ENCODE results near the gene GRIFIN.
"Not testable (repeated sequence)": the region's sequence is repeated elsewhere in the genome, so short reads cannot be mapped to it uniquely, and the experiment has no call there.

GRIFIN gene

DNA sequence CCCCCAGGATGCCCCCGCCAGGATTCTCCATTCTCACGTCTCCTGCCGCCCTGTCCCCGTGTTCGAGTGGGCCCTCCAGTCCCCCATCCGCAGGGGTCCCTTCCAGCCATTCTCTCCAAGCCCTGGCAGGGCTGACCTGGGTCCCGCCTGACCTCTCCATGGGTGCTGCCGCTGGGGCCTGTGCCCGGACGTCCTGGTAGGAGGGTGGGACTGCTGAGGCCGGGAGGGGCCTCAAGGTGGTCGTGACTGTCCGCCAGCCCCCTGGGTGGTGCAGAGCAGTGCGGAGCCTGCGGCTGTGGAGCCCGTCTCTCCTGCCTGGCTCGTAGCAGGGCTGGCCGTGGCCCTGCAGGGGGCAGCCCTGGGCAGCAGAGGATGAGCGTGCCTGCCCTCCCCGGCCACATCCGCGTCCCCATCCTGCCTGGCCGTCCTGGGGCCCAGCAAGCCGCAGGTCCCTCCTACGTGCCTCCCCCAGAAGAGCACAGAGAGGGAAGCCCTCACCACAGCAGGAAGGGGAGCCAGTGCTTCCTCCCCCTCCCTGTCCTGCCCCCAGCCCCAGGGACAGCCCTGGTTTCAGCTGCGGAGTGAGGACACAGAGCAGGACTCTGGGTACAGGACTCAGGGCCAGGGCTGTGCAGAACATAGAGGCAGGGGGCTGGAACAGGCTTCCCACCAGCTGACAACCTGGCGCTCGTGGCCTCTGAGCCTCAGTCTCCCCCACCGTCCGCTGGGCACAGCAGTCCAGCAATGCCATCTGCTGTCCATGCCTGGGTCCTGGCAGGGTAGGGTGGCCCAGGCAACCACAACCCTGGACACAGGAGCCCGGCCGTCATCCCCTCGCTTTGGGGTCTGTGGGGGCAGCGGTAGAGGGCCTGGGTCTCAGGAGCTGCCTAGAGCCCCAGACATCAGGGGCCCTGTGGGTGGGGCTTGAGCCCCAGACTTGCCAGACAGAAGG lies 1.5 kb upstream of the GRIFIN start:
- peak; percentile 55 for DNase-seq

- DNase-seq, result no peak
Observed at GRCh38 chr7:2476776-2477446, 713 bp upstream of the GRIFIN start.

DNA sequence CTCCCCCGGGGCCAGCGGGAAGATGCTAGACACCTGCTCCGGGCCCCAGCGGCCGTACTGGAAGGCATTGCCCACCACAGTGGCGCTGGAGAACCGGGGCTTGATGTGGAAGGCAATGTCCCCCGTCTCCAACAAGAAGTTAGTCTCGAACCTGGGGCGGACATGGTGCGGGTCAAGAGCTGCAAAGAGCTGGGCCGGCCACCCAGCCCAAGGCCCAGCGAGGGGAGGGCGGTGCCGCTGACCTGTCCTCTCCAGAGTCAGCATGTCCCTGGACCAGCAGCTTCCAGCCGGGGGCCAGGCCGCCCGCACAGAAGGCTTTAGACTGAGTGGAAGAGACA lies 551 bp downstream of the GRIFIN start:
- no peak for DNase-seq

DNA sequence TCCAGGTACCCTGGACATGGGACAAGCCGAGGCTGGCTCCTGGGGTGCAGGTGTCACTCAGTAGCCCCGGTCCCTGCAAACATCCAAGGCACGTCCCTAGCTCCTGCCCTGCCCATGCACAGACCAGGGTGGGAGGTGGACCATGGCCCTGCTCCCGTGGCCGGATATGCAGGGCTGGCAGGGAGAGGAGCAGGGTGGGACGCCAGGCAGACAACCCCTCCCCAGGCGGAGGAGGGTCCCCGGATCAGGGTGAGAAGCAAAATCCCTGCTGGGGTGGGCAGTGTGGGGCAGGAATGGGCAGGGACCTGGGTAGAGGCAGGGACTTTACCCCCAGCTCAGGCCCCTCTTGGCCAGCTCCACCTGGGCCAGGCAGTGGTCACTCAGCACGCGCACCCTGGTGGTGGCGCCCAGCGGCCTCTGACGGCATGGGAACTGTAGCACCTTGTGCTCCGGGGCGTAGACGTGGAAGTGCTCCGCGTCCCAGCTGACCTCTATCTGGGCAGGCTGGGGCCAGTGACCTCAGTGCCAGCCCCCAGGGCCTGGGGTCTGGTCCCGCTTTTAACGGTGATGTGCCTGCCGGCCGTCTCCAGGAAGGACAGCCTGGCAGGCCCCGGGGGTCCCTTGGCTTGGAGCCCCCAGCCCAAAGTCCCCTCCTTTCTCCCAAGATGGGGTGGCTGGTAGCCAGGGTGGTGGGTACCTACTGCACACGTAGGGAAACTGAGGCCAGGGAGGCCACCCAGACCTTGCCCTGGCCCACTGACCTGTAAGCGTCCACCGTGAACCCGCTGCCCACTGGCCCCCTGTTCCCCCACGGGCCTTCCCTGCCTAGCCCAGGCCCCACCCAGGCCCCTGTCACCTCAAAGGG lies 1.2 kb downstream of the GRIFIN start:
- DNase-seq, result no peak

DNA sequence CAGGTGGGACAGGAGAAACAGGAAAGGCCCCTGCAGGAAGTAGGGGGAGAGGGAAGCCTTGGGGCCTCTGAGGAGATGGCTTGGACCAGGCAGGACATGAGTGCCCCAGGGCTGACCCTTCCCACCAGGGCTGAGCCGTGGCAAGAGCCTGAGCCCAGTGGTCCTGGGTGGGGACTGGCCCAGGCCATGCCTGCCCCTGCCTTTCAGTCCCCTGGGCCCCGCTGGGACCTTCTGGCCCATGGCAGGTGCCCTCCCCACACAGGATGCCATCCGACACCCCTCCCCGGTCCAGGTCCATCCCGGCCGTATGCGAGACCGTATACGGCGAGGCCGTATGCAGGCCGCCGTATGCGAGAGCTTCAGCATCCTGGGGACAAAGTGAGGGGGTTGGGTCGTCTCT lies 2.0 kb downstream of the GRIFIN start:
- no peak for DNase-seq

DNA sequence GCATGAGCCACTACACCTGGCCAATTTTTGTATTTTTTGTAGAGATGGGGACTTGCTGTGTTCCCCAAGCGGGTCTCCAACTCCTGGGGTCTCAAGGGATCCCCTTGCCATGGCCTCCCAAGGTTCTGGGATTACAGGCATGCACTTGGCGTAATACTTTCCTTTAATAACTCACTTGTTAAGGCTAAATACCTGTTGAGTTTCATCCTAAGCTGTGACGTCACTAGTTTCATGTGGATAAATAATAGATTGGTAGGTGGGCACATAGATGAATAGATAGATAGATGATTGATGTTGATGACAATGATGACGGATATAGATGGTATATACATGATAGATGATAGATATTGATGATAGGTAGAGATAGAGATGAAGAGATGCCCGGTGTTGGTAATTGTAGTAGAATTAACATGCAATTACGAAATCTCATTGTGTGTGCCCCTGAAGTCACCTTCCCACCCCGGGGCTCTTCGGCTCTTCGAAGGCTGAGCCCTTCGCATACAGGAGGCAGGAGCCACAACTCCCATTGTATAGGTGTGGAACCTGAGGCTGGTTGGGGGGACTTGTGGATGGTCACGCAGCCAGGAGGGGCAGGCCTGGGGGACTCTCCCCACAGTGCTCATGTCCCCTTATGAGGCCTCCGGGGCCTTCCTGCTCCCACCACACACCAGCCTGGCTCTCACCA lies 2.6 kb downstream of the GRIFIN start:
- DNase-seq, result no peak

DNA sequence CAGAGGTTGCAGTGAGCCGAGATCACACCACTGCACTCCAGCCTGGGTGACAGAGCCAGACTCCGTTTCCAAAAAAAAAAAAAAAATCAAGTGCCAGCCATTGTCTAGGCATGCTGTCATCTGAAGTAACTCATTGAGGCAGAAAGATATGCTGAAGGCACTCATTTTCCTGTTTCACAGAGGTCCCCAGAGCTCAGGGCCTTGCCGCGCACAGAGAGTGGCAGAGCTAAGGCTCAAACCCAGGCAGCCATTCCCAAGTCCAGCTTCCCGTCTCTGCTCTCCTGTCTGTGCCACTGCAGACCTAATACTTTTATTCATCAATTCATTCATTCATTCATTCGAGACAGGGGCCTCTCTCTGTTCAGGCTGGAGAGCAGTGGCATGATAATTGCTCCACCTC lies 3.5 kb downstream of the GRIFIN start:
- DNase-seq, result no peak

DNA sequence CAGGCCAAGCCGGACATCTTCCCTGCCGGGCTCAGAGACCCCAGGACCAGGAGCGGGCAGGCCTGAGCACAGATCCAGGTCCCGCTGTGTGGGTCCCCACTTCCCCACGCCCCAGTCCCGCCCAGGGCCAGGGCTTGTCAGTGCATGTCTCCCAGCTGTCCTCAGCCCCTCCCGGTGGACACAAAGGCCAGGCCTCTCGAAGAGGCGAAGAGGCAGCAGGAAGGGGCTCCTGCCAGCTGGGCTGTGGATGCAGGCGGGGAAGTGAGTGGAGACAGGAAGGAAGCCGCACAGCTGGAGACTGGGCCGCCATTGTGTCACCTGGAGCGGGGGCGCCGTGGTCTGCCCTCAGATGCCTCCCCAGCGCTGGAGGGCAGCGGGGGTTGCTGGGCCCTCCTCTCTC lies 4.8 kb downstream of the GRIFIN start:
- peak; percentile 83 for DNase-seq

DNA sequence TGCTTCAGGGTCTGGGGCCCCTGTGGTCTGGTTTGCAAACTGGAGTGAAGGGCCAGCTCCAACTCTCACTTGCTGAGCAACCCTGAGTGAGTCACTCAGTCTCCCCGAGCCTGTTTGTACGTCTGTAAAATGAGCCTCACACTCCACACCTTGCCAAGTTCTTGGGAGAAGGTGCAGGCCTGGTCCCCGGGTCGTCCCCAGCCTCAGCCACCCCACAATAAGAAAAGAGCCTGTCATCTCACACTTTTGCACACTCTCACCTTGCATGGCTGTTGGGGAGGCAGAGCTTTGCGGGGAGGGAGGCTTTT lies 5.2 kb downstream of the GRIFIN start:
- no peak for DNase-seq

- DNase-seq, result no peak
Observed at GRCh38 chr7:2470204-2471021, 5.8 kb downstream of the GRIFIN start.

DNA sequence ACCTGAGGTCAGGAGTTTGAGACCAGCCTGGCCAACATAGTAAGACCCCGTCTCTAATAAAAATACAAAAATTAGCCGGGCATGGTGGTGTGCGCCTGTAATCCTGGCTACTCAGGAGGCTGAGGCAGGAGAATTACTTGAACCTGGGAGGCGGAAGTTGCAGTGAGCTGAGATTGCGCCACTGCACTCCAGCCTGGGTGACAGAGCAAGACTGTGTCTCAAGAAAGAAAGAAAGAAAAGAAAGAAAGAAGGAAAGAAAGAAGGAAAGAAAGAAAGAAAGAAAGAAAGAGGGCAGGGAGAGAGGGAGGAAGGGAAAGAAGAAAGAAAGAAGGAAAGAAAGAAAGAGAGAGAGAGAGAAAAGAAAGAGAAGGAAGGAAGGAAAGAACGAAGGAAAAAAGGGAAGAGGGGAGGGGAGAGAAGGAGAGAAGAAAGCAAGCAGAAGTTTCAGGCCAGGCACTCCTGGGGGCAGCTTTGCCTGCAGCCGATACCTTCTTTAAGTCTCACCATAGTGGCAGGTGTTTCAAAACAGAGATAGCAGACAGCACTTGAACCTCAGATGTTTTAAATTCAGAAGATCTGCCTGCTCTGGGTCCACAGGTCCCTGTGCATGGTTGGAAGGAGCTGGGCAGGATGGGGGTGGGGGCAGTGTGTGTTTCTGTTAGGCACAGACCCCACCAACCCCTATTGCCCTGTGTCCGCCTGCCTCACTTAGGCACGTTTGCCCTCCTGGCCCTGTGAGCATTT lies 6.6 kb downstream of the GRIFIN start:
- not testable (repeated sequence) for DNase-seq

DNA sequence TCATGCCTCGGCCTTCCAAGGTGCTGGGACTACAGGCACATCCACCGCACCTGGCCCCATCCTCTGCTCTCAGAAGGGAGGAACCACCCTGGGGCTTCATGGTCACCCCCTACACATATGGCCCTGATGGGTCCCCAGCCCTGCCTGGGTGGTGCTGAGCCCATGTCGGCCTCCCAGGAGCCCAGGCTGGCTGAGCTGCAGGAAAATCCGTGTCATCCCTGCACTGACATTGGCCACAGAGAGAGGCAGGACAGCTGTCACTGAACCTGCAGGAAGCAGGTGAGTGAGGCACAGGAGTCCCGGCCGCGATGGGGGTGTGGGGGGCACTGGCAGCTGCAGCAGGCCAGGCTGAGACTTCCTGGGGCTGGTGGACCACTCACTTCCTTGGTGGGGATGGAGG lies 8.0 kb downstream of the GRIFIN start:
- no peak for DNase-seq

GRCh38 chr7:2466675-2467074 lies 9.5 kb downstream of the GRIFIN start:
- DNase-seq, result no peak

- DNase-seq, result no peak
Observed at GRCh38 chr7:2465928-2466327, 10.3 kb downstream of the GRIFIN start.

DNA sequence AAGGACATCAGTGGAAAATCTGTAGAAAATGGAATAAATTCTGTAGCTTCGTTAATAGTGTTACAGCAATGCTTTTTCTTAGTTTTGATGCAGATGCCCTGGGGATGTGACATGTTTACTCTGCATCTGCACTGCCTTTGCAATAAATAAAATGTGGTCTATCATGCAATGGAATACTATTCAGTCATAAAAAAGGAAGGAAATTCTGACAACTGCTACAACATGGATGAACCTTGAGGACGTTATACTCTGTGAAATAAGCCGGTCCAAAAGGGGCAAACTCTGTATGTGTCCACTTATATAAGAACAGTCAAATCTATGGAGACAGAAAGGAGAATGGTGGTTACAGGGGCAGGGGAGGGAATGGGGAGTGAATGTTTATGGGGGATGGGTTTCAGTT lies 13.5 kb downstream of the GRIFIN start:
- no peak for DNase-seq

DNA sequence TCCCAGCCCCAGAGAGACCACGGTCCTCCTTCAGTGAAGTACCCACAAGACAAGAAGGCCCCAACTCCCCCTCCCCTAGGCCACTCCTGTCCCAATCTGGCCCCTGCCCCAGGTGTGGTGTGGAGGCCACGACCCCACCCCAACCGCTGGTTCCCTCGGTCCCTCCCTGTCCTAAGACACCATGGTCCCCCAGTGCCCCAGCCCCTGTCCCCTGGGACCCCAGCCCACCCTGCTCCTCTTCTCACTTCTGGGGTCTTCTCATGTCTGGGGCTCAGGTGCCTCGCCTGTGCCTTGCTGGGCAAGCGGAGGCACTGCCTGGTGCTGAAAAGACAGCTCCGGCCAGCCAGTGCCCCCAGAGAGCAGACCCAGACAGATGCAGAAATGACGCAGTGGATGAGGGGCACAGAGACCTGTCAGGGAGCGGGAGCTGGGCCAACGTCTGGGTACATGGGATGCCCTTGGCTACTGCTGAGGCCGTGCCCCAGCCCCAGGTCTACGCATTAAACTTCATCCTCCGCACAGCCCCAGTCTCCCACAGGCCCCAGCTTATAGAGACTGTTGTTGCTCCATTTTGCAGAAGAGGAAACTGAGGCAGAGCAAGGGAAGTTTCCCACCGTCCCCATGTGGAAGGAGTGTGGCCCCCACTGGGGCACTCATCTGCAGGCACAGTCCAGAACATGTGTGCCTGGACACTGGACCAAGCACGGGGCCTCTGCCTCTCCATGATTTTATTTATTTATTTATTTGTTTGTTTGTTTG lies 14.8 kb downstream of the GRIFIN start:
- DNase-seq, result no peak

GRCh38 chr7:2460641-2461040 lies 15.6 kb downstream of the GRIFIN start:
- DNase-seq, result no peak

DNA sequence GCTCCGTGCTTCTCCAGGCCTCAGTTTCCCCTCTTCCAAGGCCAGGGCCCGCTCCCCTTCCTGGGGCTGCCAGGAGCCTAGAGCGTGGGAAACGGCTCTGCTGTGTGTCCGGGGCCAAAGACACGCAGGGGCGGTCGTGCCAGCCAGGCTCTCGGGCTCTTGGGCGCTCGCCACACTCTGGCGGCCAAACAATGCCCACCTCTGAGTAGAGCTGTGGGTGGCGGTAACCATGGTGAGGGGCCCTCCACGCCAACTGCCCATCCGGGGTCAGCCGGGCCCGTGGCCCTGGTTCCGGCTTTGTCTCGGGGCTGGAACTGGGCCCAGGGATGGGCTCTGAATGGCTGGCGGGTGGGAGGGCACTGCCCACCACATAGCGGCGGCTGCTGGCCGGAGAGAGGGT lies 16.0 kb downstream of the GRIFIN start:
- DNase-seq, result no peak

DNA sequence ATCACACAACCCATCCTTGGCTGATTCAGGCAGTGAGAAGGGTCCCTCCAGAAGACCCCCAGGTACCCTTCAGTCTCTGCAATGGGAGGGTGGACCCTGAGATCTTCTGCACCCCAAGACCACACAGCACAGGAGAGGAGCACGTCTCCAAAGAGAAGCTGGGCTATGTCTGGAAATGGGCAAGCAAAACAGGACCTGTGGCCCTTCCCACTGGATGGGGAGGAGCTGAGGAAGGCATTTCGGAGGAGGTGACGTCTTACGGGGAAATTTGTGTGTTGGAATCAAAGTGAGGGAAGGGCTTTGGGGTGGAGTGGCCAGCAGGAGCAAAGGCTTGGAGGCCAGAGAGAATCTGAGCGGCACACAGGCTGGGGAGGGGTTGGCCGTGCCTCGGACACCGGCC lies 16.5 kb downstream of the GRIFIN start:
- no peak for DNase-seq

DNA sequence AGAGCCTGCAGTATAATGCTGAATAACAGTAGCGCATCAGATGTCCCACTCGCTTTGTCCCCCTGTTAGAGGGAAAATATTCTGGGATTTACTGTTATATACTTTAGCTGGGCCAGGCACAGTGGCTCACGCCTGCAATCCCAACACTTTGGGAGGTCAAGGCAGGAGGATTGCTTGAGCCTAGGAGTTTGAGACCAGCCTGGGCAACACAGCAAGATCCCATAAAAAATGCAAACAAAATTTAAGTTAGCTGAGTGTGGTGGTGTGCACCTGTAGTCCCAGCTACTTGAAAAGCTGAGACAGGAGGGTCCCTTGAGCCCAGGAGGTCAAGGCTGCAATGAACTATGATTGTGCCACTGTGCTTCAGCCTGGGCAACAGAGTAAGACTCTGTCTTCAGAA lies 22.3 kb downstream of the GRIFIN start:
- not testable (repeated sequence) for DNase-seq

Measured in NCI-H146 (cell line).